Measurements from ENCODE around the gene KDELR1.

Gene KDELR1

GRCh38 chr19:48342414-48342738 is 49.0 kb downstream of the KDELR1 start:
- no peak for DNase-seq (ENCODE audit: low read depth)

- DNase-seq (ENCODE audit: low read depth): no peak
Measured at GRCh38 chr19:48341515-48342413, 49.6 kb downstream of the KDELR1 start.

- DNase-seq (ENCODE audit: low read depth): no peak
Measured at GRCh38 chr19:48340995-48341394, 50.4 kb downstream of the KDELR1 start.

GRCh38 chr19:48338802-48339503 is 52.4 kb downstream of the KDELR1 start:
- no peak for DNase-seq (ENCODE audit: low read depth)

GRCh38 chr19:48338253-48338755 is 53.0 kb downstream of the KDELR1 start:
- DNase-seq (ENCODE audit: low read depth): no peak

GRCh38 chr19:48333467-48334384 is 57.6 kb downstream of the KDELR1 start:
- DNase-seq (ENCODE audit: low read depth): peak; percentile 89

- peak; percentile 88 for DNase-seq (ENCODE audit: low read depth)
Measured at GRCh38 chr19:48332662-48333466, 58.5 kb downstream of the KDELR1 start.
